Adrenal gland (tissue), 12 donors: ENCODE results near the gene SAMD5. TPM values are rescaled to one million over a fixed set of nuclear protein-coding genes. Genes with fewer than 3 reads are reported as not detected.

Source experiments
- DNase-seq, 7 donors: peaks; one replicate each; pipeline ENCODE4 v3.0.0-alpha.2; 2019 to 2020
- H3K27ac ChIP-seq, 5 donors: fragments of 200-600 bp; sonication (generic) in 4 of 5; 1 replicate in 3 of 5; 2 replicates in 2 of 5; pipeline versions ENCODE4 v1.5.1 to v1.8.0; 2016 to 2020; ENCODE audit warnings: mild to moderate bottlenecking in 1 of 5
- H3K27me3 ChIP-seq: fragments of 200-600 bp; 2 replicates; pipeline ENCODE4 v1.8.0; 2021
- H3K36me3 ChIP-seq, 2 donors: fragments of 200-600 bp; replicated peaks in 1 of 2; 1 replicate in 1 of 2; 2 replicates in 1 of 2; pipeline versions ENCODE4 v1.5.1 to v1.8.0; 2018 to 2022
- H3K4me1 ChIP-seq, 2 donors: fragments of 200-600 bp; replicated peaks in 1 of 2; 1 replicate in 1 of 2; 2 replicates in 1 of 2; pipeline versions ENCODE4 v1.5.1 to v1.8.0; 2018 to 2021
- H3K4me3 ChIP-seq, 4 donors: fragments of 200-600 bp; sonication (generic) in 3 of 4; one replicate each; pipeline ENCODE4 v1.5.1; 2016 to 2018
- H3K9me3 ChIP-seq, 3 donors: fragments of 200-600 bp; sonication (generic) in 1 of 3; replicated peaks in 1 of 3; 1 replicate in 2 of 3; 2 replicates in 1 of 3; pipeline versions ENCODE4 v1.5.1 to v1.8.0; 2016 to 2021
- CTCF ChIP-seq, 6 experiments: fragments of 450-650 bp in 4 of 6; fragments of 200-600 bp in 2 of 6; sonication (generic) in 1 of 6; IDR thresholded peaks; 1 replicate in 5 of 6; 2 replicates in 1 of 6; pipeline versions ENCODE4 v1.5.1 to v1.8.0; 2016 to 2021; ENCODE audit warnings: antibody characterized with exemption in 6 of 6, mild to moderate bottlenecking in 2 of 6, moderate library complexity in 1 of 6
- POLR2A ChIP-seq, 2 donors: fragments of 450-650 bp; IDR thresholded peaks; one replicate each; pipeline ENCODE4 v1.6.1; 2017; ENCODE audit warnings: antibody characterized with exemption in 2 of 2, mild to moderate bottlenecking in 2 of 2, moderate library complexity in 1 of 2
- WGBS, 4 donors: extraction: QIAGEN DNeasy Blood & Tissue Kit in 2 of 4; methylation state at CpG; one replicate each; pipeline versions ENCODE4 v1.1.5 to v1.1.7; 2013 to 2017; 5-methylcytosine and 5-hydroxymethylcytosine counted together
- intact Hi-C, 2 donors: fragments of 100-400 bp; cut with DNase I; formaldehyde crosslinking; loops; one replicate each; pipeline versions ENCODE4 v1.14.1 to v1.15.0; 2022 to 2023
- polyA plus RNA-seq, 3 donors: library from polyadenylated mRNA; stranded (reverse); fragments of 200-250 nt in 2 of 3; fragments of 350-450 nt in 1 of 3; fragmentation: Illumina TruSeq in 1 of 3; extraction: RNeasy Lipid Tissue Mini Kit (QIAGEN cat#74804) in 1 of 3; gene quantifications; one replicate each; pipeline ENCODE4 v1.2.3, GENCODE V29; 2013 to 2014
- total RNA-seq, 9 donors: library from RNA; depleted of rRNA in 4 of 9; stranded (reverse); fragments of >200 nt in 4 of 9; fragments of 120-200 nt in 1 of 9; fragmentation: NEBNext Ultra II Directional in 1 of 9; extraction: Animal tissue kit (Norgen Biotek cat#: 25700) in 1 of 9; gene quantifications; one replicate each; pipeline versions ENCODE4 v1.1.0 to v1.2.4, GENCODE V29; 2013 to 2023
- donor health status: healthy with polysubstance abuse.
- donor health status: Bipolar disorder and iron deficiency.
- donor health status: DM: yes; HTN: yes; CAD: no.
- donor health status: DM: no; HTN: no; CAD: no.
- donor health status: DM: no; HTN: no; CAD: no.
- donor health status: DM: yes; HTN: yes; CAD: no.

The SAMD5 gene
- total and polyA plus RNA-seq, 12 donors: 0.12 to 5.8 (median 0.75) TPM

- Histone ChIP-seq H3K27me3 (no peaks in the 10 kb centered on the region), H3K27ac (no peak overlapping the region), H3K4me1 (peaks cover 0 to 9% of the 10 kb centered on the region in 2 donors), H3K36me3 (no peaks in the 10 kb centered on the region), H3K9me3 (no peaks in the 10 kb centered on the region), H3K4me3 (no peak overlapping the region)
- DNase-seq: no peak
- intact Hi-C loops: no loop called here
- TF ChIP-seq CTCF (IDR thresholded peaks at IDR 0.05) (no peak), POLR2A (IDR thresholded peaks at IDR 0.05) (no peak)
- WGBS, 4 donors: 75 to 79% (median 76%) methylated on average over 3 of the region's 3 CpGs
Observed at GRCh38 chr6:147587907-147588306, 79.4 kb downstream of the SAMD5 start.

GRCh38 chr6:147588469-147588868, 80.0 kb downstream of the SAMD5 start:
- DNase-seq: no peak
- peaks cover 0 to 9% of the 10 kb centered on the region in 2 donors for H3K4me1 ChIP-seq
- H3K9me3 ChIP-seq: no peaks in the 10 kb centered on the region
- WGBS, 4 donors: 75 to 85% (median 81%) methylated on average over 6 of the region's 6 CpGs
- intact Hi-C loops: no loop called here
- no peak for TF ChIP-seq CTCF (IDR thresholded peaks at IDR 0.05)
- no peak for TF ChIP-seq POLR2A (IDR thresholded peaks at IDR 0.05)
- H3K36me3 ChIP-seq: no peaks in the 10 kb centered on the region
- no peaks in the 10 kb centered on the region for H3K27me3 ChIP-seq
- H3K27ac ChIP-seq: no peak overlapping the region
- H3K4me3 ChIP-seq: no peak overlapping the region

- H3K27ac ChIP-seq: no peak overlapping the region
- no peak for TF ChIP-seq POLR2A (IDR thresholded peaks at IDR 0.05)
- TF ChIP-seq CTCF (IDR thresholded peaks at IDR 0.05): no peak
- intact Hi-C loops: no loop called here
- no peak for DNase-seq
- no peaks in the 10 kb centered on the region for H3K27me3 ChIP-seq
- no peaks in the 10 kb centered on the region for H3K9me3 ChIP-seq
- H3K4me1 ChIP-seq: peaks cover 0 to 9% of the 10 kb centered on the region in 2 donors
- H3K4me3 ChIP-seq: no peak overlapping the region
- H3K36me3 ChIP-seq: no peaks in the 10 kb centered on the region
- 0 to 85% (median 23%) methylated on average over 1 of the region's 1 CpG for WGBS, 4 donors
Observed at GRCh38 chr6:147589739-147590250, 81.3 kb downstream of the SAMD5 start.

- DNase-seq: no peak
- 64 to 72% (median 69%) methylated on average over 3 of the region's 3 CpGs for WGBS, 4 donors
- H3K36me3 ChIP-seq: no peaks in the 10 kb centered on the region
- no peaks in the 10 kb centered on the region for H3K27me3 ChIP-seq
- no peaks in the 10 kb centered on the region for H3K4me1 ChIP-seq
- H3K4me3 ChIP-seq: no peak overlapping the region
- H3K27ac ChIP-seq: no peak overlapping the region
- intact Hi-C loops: no loop called here
- TF ChIP-seq POLR2A (IDR thresholded peaks at IDR 0.05) (no peak), CTCF (IDR thresholded peaks at IDR 0.05) (no peak)
- no peaks in the 10 kb centered on the region for H3K9me3 ChIP-seq
Observed at GRCh38 chr6:147595961-147596360, 87.5 kb downstream of the SAMD5 start.
